HG02610 (cell line): ENCODE results near the gene ADAMTS13.
"Not testable (repeated sequence)": the region's sequence is repeated elsewhere in the genome, so short reads cannot be mapped to it uniquely, and the experiment has no call there.

Experiments
- ATAC-seq: cut with Tn5 transposase; IDR thresholded peaks from one replicate; pipeline ENCODE4 v1.9.1; 2021; ENCODE audit warnings: mild to moderate bottlenecking, moderate library complexity; ENCODE audit not compliant: unreplicated experiment

The ADAMTS13 gene

DNA sequence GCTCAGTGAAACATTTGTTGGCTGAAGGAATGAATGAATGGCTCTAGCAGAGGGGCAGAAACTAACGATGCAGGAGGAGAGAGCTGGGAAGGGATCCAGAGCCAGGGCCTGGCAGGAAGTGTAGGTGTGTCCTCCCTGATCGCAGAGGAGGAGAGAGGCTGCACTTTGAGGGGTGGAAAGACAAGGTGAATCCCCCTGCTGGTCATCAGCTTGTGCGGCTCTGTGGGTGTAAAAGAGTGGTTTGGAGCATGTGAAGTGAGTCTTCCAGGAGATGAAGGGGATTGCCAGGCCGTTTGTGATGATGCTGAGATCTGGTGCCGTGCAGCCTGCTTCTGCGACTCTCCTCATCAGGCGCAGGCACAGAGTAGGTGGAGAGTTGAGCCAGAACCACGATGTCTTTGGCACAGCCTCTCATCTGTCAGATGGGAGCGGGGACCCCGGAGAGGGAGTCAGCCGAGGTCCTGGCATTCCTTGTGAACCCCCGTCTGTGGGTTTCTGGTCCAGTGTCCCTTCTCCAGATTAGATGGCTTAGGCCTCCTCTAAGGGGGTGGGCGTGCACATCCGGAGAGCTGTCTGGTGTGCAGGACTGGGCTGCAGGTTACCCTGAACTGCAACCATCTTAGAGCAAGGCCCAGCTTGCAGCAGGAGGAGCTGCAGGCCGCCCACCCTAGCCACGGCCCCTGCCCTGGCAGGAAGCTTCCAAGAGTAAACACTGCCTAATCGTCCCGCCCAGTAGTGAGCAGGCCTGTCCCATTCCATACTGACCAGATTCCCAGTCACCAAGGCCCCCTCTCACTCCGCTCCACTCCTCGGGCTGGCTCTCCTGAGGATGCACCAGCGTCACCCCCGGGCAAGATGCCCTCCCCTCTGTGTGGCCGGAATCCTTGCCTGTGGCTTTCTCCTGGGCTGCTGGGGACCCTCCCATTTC lies at the start of gene ADAMTS13:
Gene ADAMTS13 (plus strand): TSS at position 753 of the 928 bp plus-strand sequence. CDS start 77 bp downstream, at position 830.
- peak; percentile 56 for ATAC-seq

DNA sequence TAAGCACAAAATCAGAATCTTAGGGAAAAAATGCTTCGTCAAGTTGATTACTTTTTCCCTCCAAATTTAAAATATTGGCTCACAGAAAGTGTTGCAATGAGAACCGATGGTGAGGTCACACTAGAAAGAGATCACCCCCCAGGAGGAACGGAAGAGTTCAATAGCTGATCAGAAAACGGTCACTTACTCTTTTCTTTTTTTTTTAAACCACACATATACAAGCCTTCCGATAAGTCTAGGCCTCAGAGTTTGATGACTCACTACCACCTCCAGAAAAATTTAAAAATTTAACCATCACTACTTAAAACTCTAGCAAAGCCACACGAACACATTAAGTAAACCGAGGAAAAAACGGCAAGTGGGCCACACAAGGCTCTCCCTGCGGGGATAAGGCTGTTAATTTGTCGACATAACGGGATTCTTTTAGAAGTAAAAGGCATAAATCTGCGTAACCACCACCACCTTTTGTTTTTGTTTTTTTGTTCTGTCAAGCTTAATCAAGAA lies 47.5 kb upstream of the ADAMTS13 start:
- no peak for ATAC-seq

DNA sequence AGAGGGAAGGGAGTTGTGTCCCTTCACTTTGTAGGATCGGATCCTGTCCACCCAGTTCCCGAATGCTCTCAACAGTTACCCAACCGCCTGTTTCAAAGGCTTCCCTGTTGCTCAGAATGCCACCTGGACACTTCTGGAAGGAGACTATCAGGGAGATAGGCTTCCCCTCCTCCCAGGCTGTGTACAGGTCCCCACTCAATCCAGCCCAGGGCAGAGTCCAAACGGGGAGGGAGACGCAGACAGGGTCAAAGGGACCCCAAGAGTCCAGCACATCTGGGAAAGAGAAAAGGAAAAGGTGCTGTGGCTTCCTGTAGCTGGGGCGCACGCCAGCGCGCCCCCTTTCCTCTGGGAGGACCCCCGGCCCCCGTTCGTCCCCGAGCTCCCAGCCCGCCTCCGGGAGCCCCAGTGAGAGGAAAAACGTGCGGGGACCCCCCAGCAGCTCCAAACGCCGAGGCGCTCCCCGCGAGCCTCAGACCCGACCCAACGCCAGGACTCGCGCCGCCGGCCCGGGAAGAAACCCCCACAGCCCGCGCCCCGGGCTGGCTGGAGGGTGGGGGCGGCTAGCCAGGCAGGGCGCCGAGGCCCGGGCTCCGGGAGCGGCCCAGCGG lies 46.9 kb upstream of the ADAMTS13 start:
- ATAC-seq, result peak; percentile 12

DNA sequence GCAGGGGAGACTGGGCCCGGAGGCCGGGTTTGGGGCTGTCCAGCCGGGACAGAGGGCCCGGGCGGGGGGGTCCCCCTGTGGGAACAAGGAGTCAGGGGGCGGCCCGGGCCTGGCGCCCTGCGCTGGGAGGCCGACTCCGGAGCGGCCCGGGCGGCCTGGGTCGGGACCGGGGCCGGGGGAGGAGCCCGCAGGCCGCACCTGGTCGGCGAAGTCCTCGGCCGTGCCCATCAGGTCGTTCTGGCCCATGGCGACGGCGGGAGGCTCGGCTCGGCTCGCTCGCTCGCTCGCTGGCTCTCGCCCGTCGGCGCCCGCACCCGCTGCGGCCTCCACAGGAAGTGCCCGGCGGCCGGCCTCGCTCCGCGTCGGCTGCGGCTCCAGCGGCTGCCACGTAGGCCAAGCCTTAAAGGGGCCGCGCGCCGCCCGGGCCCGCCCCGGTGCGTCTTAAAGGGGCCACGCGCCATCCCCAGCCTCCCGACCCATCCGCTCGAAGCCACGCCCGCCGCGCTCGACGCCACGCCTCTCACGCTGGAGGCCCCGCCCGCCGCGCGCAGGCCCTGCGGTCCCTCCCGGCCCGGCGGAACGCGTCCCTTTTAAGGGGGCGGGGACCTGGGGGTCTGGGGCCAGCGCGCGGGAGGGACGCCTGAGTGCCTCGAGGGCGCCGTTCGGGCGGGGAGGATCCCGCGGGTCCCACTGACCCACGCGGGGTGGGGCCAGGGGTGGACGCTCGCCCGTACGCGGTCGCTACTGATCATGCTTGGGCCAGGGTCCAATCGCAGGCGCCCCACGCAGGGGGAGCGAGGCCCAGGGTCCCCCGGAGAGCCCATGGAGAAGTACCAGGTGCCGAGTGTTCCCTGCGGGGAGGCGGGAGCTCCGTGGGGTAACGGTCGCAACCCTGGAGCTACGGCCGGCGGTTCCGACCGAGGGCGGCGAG lies 46.2 kb upstream of the ADAMTS13 start, which contains the start of the genes STKLD1 and SURF4:
Gene STKLD1 (plus strand): TSS at position 643 of the 931 bp plus-strand sequence. CDS start 108 bp downstream, at position 751.
Gene SURF4 (minus strand): TSS at position 337 of the 931 bp plus-strand sequence. CDS start 91 bp downstream, at position 246.
- ATAC-seq, result peak; percentile 87

DNA sequence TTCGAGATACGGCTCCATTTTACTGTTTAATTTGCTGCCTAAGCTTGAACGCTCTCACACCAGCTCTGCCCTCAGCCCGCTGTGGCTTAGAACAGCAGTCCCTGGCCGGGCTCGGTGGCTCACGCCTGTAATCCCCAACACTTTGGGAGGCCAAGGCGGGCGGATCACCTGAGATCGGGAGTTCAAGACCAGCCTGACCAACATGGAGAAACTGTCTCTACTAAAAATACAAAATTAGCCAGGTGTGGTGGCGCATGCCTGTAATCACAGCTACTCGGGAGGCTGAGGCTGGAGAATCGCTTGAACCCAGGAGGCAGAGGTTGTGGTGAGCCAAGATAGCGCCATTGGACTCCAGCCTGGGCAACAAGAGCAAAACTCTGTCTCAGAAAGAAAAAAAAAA lies 44.9 kb upstream of the ADAMTS13 start:
- ATAC-seq, result not testable (repeated sequence)

DNA sequence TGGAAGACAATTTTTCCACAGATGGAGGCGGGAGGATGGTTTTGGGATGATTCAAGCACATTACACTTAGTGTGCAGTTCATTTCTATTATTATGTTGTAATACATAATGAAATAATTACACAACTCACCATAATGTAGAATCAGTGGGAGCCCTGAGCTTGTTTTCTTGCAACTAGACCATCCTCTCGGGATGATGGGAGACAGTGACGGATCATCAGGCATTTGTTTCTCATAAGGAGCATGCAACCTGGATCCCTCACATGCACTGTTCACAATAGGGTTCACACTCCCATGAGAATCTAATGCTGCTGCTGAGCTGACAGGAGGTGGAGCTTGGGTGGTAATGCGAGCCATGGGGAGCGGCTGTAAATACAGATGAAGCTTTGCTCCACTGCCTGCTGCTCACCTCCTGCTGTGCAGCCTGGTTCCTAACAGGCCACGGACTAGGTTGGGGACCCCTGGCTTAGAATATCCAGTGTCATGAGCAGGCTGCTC lies 44.4 kb upstream of the ADAMTS13 start:
- no peak for ATAC-seq

DNA sequence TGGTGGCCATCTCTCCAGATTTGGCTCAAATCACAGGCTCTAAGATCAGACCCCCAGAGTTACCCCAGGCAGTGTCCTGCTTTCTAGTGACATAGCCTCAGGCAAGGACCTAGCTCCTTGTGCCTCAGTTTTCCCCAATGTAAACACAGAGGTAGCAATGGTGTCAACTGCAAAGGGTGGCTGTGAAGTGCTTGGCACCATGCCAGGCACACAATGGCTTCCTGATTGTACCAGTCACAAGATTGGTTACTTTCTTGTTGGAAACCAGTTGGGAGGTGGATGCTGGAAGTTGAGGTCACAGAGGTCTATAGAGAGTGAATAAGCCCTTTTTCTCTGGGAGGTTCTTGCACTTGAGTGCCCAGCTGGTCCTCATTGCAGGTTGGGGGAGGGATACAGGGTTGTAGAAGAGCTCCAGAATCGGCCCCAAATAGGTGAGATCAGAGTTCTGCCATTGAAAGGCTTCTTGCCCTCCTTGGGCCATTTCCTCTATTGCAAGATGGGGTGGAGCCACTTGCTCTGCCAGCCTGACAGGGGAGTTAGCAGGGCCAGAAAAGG lies 43.7 kb upstream of the ADAMTS13 start:
- ATAC-seq, result no peak

DNA sequence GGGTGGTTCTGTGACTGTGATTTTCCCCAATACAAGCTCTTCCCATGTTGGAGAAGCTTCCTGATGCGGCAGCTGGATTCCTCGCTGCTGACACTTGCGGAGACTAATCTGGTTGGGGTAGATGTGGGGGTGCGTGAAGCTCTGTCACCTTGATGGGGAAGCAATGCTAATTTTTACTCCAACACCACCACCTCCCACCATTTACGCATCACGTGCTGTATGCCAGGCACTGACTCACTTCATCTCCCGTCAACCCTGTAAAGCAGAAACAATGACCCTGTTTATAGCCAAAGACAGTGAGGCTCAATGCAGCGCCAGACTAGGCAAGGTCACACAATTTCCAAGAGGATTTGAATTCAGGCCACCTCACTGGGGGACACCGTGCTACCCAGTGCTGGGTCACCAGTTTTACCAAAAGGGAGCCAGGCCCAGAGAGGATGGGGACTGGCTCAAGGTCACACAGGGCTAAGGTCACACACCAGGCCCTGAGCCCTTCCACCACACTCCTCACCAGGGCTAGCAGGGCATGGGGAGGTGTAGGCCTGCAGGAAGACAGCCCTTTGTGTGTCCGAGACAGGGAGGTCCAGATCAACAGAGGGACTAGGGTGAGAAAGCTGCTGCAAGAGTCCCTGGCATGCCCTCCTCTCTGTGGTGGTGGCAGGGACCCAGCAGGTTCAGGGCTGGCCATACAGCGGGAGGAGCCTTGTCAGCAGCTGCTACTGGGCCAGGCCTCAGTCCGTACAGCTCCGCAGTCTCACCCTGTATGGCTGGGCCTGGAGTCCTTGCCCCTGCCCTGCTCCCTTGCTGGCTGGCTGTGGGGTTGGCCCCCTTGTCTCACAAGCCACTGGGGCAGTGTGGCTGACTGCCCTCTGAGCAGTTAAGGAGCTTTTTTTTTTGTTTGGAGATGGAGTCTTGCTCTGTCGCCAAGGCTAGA lies 42.7 kb upstream of the ADAMTS13 start:
- ATAC-seq, result no peak

DNA sequence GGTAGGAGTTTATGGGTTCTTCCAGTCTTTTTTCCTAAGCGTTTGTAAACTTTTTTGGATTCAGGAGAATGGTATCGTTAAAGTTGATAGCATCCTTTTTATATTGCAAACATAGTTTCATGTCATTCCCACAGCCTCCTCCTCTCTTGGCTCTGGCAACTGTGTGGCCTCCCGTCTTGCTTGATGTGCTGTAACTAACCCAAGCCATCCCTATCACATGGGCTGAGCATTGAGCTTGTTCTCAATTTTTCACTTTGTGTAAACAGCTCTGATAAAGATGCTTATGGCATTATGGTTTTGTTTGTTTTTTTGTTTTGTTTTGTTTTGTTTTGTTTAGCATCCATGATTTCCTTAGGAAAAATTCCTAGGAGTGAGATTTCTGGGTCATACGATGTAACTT lies 41.4 kb upstream of the ADAMTS13 start:
- ATAC-seq, result no peak

DNA sequence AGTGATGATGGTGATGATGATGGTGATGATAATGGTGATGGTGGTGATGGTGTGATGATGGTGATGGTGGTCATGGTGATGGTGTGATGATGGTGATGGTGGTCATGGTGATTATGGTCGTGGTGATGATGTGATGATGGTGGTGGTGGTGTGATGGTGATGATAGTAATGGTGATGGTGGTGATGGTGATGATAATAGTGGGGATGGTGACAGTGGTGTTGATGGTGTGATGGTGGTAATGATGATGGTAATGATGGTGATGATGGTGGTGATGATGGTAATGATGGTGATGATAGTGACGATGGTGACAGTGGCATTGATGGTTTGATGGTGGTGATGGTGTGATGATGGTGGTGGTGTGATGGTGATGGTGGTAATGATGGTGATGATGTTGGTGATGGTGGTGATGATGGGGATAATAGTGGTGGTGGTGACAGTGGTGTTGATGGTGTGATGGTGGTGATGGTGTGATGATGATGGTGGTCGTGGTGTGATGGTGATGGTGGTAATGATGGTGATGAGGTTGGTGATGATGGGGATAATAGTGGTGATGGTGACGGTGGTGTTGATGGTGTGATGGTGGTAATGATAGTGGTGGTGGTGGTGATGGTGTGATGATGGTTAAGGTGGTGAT lies 39.5 kb upstream of the ADAMTS13 start:
- no peak for ATAC-seq

DNA sequence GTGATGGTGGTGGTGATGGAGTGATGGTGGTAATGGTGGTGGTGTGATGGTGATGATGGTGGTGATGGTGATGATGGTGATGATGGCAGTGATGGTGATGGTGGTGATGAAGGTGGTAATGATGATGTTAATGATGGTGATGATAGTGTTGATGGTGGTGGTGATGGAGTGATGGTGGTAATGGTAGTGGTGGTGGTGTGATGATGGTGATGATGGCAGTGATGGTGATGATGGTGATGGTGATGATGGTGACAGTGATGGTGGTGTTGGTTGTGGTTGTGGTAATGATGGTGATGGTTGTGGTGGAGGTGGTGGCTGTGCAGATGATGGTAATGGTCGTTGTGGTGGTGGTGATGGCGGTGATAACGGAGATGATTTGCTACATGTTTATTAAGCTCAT lies 38.7 kb upstream of the ADAMTS13 start:
- ATAC-seq, result no peak

DNA sequence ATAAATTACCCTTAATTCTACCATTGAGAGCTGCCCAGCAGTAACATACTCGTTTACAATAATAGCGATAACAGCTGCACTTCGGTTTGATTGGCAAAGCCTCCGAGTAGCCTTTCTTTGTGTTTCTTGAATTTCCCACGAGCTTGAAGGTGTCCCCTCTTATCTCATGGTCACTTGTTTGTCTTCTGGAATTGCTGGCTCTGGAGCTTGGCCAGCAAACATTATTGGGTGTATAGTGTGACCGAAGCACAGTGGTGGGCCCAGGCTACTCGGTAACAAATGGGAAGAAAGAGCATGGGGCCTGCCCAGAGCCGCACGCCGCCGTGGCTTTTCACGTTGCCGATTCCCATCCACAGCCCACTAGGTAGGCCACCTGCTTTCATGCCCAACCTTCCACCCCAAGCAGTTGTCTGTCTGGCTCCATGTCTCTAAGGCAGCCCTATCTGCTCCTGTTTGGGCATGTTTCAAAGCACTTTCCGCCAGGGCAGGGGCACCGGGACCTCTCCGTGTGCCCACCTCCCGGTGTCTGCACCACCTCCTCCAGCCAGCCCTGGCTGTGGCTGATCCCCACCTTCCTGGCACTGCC lies 37.3 kb upstream of the ADAMTS13 start:
- ATAC-seq, result no peak

DNA sequence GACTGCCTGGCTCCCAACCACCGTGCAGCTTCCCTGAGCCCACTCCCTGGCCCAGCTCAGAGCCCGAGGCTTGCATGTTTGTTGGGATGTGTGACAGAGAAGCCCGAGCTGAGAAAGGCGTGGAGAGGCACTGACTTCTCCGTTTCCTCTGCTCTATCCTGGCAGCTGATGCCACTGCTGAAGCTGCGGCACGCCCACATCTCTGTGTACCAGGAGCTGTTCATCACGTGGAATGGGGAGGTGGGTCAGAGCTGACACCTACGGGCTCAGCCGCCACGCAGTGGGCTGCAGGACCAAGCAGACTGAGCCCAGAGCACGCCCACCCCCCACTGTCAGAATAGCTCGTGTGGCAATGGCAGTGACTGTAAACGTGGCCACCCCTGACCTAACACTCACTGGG lies 36.7 kb upstream of the ADAMTS13 start:
- ATAC-seq, result no peak

DNA sequence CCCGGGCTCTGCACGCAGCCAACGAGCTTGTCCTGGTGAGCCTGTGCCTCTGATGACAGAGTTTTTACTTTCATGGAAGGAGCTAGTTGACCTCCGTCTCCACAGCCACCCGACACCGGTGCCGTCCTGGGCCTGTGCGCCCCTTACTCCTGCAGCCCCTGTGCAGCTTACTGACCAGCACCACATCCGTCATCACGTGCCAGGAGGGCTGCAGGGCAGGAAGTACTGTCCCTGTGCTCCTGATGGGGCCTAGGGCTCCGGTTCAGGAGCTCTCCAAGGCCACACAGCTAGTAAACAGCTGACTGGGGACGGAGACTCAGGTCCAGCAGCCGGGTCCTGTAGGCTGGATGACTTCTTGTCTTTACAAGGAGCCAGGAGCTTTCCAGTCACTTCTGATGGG lies 35.8 kb upstream of the ADAMTS13 start:
- no peak for ATAC-seq

DNA sequence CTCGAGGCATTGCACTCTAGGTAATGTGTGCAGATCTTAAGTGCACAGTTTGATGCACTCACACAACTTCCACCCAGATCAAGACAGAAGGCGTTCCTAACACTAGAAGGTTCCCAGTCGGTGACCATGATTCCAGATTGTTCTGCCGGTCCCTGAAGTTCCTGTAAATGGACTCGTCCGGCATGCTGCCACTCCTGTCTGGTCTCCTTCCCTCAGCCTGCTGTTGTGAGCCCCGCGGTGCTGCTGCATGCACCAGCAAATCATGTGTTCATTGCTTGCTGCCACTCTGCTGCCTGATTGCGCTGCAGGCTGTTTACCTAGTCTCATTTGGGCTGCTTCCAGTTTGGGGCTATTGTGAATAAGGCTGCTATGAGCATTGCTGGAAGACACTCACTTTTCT lies 34.5 kb upstream of the ADAMTS13 start:
- no peak for ATAC-seq

DNA sequence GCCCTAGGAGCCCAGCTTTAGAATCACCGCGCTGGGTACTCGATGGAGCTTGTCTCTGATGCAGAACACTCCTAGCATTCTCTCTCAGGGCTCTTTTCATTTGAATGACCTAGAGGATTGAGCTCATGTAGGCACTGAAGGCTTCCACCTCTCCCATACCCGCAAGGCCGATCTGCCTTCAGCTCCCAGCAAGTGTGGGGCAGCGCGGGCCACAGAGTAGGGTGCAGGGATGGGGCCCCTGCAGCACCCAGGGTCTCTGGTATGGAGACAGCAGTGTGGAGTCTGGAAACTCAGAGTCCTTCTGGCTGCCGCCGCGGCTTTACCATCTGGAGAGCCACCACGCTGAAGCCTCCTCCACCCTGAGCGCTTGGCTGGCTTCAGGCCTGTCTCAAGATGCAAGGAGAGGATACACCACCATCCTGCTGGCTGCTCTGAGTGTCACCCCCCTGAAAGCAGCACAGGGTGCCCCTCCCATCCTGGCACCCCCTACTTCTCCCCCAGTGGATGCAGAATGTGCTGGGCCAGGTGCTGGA lies 33.1 kb upstream of the ADAMTS13 start:
- ATAC-seq, result no peak

DNA sequence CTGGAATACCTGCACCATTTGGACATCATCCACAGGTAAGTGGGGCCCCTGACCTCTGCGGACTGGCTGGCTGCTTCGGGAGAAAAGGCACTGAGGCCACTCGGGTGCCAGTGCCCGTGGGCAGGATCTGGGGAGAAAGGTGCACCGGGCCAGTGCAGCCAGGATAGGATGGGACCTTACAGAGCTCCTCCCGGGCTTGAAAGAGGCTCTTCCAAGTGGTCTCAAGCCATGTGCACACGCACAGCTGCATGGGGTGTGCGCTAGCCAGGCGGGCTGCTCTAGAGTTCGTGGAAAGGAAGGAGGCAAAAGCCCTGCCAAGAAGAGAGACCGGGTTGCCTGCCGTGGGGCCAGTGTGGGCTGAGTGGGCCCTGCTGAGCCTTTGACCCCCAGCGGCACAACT lies 32.6 kb upstream of the ADAMTS13 start:
- ATAC-seq, result no peak

DNA sequence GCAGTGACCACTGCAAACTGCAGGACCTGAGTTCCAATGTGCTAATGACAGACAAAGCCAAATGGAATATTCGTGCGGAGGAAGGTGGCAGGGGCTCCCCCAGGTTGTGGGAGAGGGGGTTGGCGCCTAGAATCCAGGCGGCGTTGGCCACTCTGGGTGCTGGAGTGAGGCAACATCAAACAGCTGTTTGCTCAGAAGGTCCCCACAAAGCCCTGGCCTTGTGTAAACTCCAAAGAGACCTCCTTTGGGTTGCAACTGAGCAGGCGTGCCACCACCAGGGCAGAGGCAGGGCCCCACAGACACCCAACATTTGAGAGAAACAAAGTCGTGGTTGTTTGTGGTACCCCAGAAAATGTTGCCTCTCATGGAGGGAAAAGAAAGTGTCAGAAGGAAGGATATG lies 31.5 kb upstream of the ADAMTS13 start:
- no peak for ATAC-seq
